A549 (cell line): ENCODE data around the gene PI4KA. TPM values are rescaled to one million over a fixed set of nuclear protein-coding genes. Genes with fewer than 3 reads are reported as not detected.

Experiments used
- ATAC-seq, 2 experiments: fragments of 200-7000 bp in 1 of 2; fragments of >200 bp in 1 of 2; cut with Nextera tagmentation in 1 of 2; cut with Tn5 transposase in 1 of 2; 3 replicates each; pipeline versions ENCODE4 v1.8.0 to v1.9.1; 2018 to 2020; ENCODE audit warnings: mild to moderate bottlenecking in 1 of 2, moderate library complexity in 1 of 2
- CTCF ChIA-PET: fragments of 300-600 bp; sonication (Branson Sonifier 250); formaldehyde crosslinking; extraction: SDS; loops from one replicate; lab custom pipeline; 2021; ENCODE audit warnings: antibody characterized with exemption, inconsistent platforms; lab: Yijun Ruan, JAX
- POLR2A ChIA-PET: fragments of 350-600 bp; formaldehyde crosslinking; extraction: SDS; loops from one replicate; lab custom pipeline; 2021; ENCODE audit warnings: antibody characterized with exemption, inconsistent platforms; lab: Yijun Ruan, JAX
- DNase-seq, 2 experiments: peaks; one replicate each; pipeline versions ENCODE4 v3.0.0 to v3.0.0-alpha.2; 2011 to 2016; ENCODE audit warnings: low read depth in 1 of 2, low spot score in 1 of 2
- FAIRE-seq: peaks from 2 replicates; lab custom pipeline; 2011; peaks lifted over from hg19 to GRCh38; lab: Jason Lieb, UNC
- H3K27ac ChIP-seq, 2 experiments: fragments of >200 bp; sonication (Bioruptor Twin); formaldehyde crosslinking; 3 replicates each; pipeline ENCODE4 v1.5.1; 2016 to 2017
- H3K4me1 ChIP-seq: fragments of >200 bp; sonication (Bioruptor Twin); formaldehyde crosslinking; 3 replicates; pipeline ENCODE4 v1.6.1; 2016
- H3K4me2 ChIP-seq: fragments of >200 bp; sonication (Bioruptor Twin); formaldehyde crosslinking; 3 replicates; pipeline ENCODE4 v1.6.1; 2016
- H3K4me3 ChIP-seq: fragments of >200 bp; sonication (Bioruptor Twin); formaldehyde crosslinking; 3 replicates; pipeline ENCODE4 v1.5.1; 2016
- H3K9me3 ChIP-seq: fragments of >200 bp; sonication (Bioruptor Twin); formaldehyde crosslinking; 3 replicates; pipeline ENCODE4 v1.6.1; 2016
- ATOH8 ChIP-seq: fragments of 250-450 bp; sonication (Bioruptor Pico); IDR thresholded peaks from 2 replicates; pipeline ENCODE4 v1.5.0; 2020; ENCODE audit warnings: low read depth, mild to moderate bottlenecking, moderate library complexity
- BCL3 ChIP-seq: fragments of >200 bp; sonication (Bioruptor Twin); formaldehyde crosslinking; IDR thresholded peaks from 3 replicates; pipeline ENCODE4 v1.6.1; 2016
- CHD2 ChIP-seq: fragments of 150-350 bp; IDR thresholded peaks from 2 replicates; pipeline ENCODE4 v1.6.1; 2014; ENCODE audit warnings: low read length; ENCODE audit not compliant: partially characterized antibody
- CHD4 ChIP-seq: fragments of 200-600 bp; sonication (generic); IDR thresholded peaks from 2 replicates; pipeline ENCODE4 v1.6.1; 2016; ENCODE audit warnings: antibody characterized with exemption, mild to moderate bottlenecking, borderline replicate concordance
- CTCF ChIP-seq: fragments of >200 bp; sonication (Bioruptor Twin); formaldehyde crosslinking; IDR thresholded peaks from 3 replicates; pipeline ENCODE4 v1.5.1; 2016
- E2F6 ChIP-seq: IDR thresholded peaks from 2 replicates; pipeline ENCODE4 v1.6.1; 2012; ENCODE audit warnings: low read depth, borderline replicate concordance
- HEYL ChIP-seq: fragments of 250-450 bp; sonication (Bioruptor Pico); IDR thresholded peaks from 2 replicates; pipeline ENCODE4 v1.8.0; 2021; ENCODE audit warnings: mild to moderate bottlenecking, moderate library complexity
- JUN ChIP-seq, 2 experiments: fragments of >200 bp; sonication (Bioruptor Twin); formaldehyde crosslinking; IDR thresholded peaks; 2 replicates in 1 of 2; 3 replicates in 1 of 2; pipeline ENCODE4 v1.6.1; 2016 to 2017
- MAX ChIP-seq: IDR thresholded peaks from 2 replicates; pipeline ENCODE4 v1.6.1; 2012
- RAD21 ChIP-seq, 2 experiments: fragments of >200 bp in 1 of 2; sonication (Bioruptor Twin) in 1 of 2; formaldehyde crosslinking in 1 of 2; IDR thresholded peaks in 1 of 2; conservative IDR thresholded peaks in 1 of 2; 2 replicates in 1 of 2; 3 replicates in 1 of 2; pipeline ENCODE4 v1.6.1; 2012 to 2018; ENCODE audit warnings: inconsistent platforms in 1 of 2
- REST ChIP-seq: fragments of 200-600 bp; sonication (generic); IDR thresholded peaks from 2 replicates; pipeline ENCODE4 v1.6.1; 2016; ENCODE audit warnings: antibody characterized with exemption, mild to moderate bottlenecking, moderate library complexity
- RFX5 ChIP-seq: fragments of 450-650 bp; IDR thresholded peaks from 2 replicates; pipeline ENCODE4 v1.7.1; 2014; ENCODE audit warnings: antibody characterized with exemption, mild to moderate bottlenecking, moderate library complexity
- SMC3 ChIP-seq: fragments of >200 bp; sonication (Bioruptor Twin); formaldehyde crosslinking; IDR thresholded peaks from 3 replicates; pipeline ENCODE4 v1.6.1; 2018; ENCODE audit warnings: inconsistent platforms
- SREBF2 ChIP-seq: fragments of 450-650 bp; IDR thresholded peaks from 2 replicates; pipeline ENCODE4 v1.6.1; 2014; ENCODE audit warnings: mild to moderate bottlenecking, moderate library complexity
- TFCP2L1 ChIP-seq: fragments of 250-450 bp; sonication (Bioruptor Pico); IDR thresholded peaks from 2 replicates; pipeline ENCODE4 v1.5.0; 2021; ENCODE audit warnings: mild to moderate bottlenecking
- TP53 ChIP-seq: fragments of 250-450 bp; sonication (Bioruptor Pico); IDR thresholded peaks from 2 replicates; pipeline ENCODE4 v1.5.0; 2021; ENCODE audit warnings: mild to moderate bottlenecking, moderate library complexity
- WGBS: methylation state at CpG from one replicate; pipeline ENCODE4 v1.1.6; 2017; ENCODE audit errors: missing lambda C conversion rate; 5-methylcytosine and 5-hydroxymethylcytosine counted together
- polyA plus RNA-seq, 4 experiments: library from polyadenylated mRNA; depleted of rRNA in 3 of 4; stranded (reverse); fragments of >200 nt; fragmentation: RNase III in 1 of 4; extraction: RNeasy Plus Mini Kit Qiagen cat#74134 plus additional on column Dnase treatment in 1 of 4; gene quantifications; 2 replicates in 3 of 4; 3 replicates in 1 of 4; pipeline ENCODE4 v1.2.3, GENCODE V29; 2011 to 2017

Gene PI4KA
- polyA plus RNA-seq, 2 of the 4 experiments (the other 2 are of a cell fraction) = 14.4 to 21.3 TPM

GRCh38 chr22:20674998-20675397 is 183.6 kb downstream of the PI4KA start:
- no peaks in the 10 kb centered on the region for H3K4me1 ChIP-seq
- TF ChIP-seq BCL3 (no peak), TP53 (CRISPR knock-in tag) (no peak), CTCF (no peak), CHD4 (no peak), SREBF2 (no peak), TFCP2L1 (CRISPR knock-in tag) (no peak), RFX5 (no peak), REST (no peak), CHD2 (no peak), SMC3 (no peak), E2F6 (no peak), MAX (no peak), RAD21 (conservative IDR thresholded peaks at IDR 0.05 in 1 of 2, IDR thresholded peaks at IDR 0.05 in 1 of 2) (no peak), ATOH8 (CRISPR knock-in tag) (no peak)
- TF ChIP-seq, all 56 proteins: peak for 0
- H3K4me3 ChIP-seq = no peak overlapping the region
- ChIA-PET POLR2A (no interaction called here), CTCF (no interaction called here)
- FAIRE-seq = no peak
- DNase-seq = no peak
- H3K4me2 ChIP-seq = no peak overlapping the region
- H3K27ac ChIP-seq = no peak overlapping the region
- ATAC-seq = no peak
- H3K9me3 ChIP-seq = no peaks in the 10 kb centered on the region

- FAIRE-seq (no peak), DNase-seq (no peak), ATAC-seq (no peak)
- WGBS = 33% methylated on average over 5 of the region's 5 CpGs
- ChIA-PET CTCF (interaction anchor here (1.0 to 2.1 kb wide), 2 partner anchors 10 to 68 kb away, joined by 3 to 7 read pairs; no protein-coding TSS in a partner anchor), POLR2A (no interaction called here)
- Histone ChIP-seq H3K27ac (no peak overlapping the region), H3K4me2 (no peak overlapping the region), H3K9me3 (no peaks in the 10 kb centered on the region), H3K4me3 (no peak overlapping the region), H3K4me1 (no peaks in the 10 kb centered on the region)
- TF ChIP-seq TFCP2L1 (CRISPR knock-in tag) (no peak), JUN (IDR thresholded peaks at IDR 0.05) (no peak), SREBF2 (no peak), HEYL (CRISPR knock-in tag) (no peak), ATOH8 (CRISPR knock-in tag) (no peak), MAX (no peak)
Measured at GRCh38 chr22:20673295-20674195, 185.1 kb downstream of the PI4KA start.
